T47D (cell line): ENCODE data around the gene FOXP2.
"Not testable (repeated sequence)": the region's sequence is repeated elsewhere in the genome, so short reads cannot be mapped to it uniquely, and the experiment has no call there.

Source experiments
- DNase-seq, 2 experiments: peaks; one replicate each; pipeline versions ENCODE4 v3.0.0 to v3.0.0-alpha.2; 2011 to 2012; ENCODE audit warnings: low read depth in 1 of 2, low spot score in 1 of 2
- JUND ChIP-seq: IDR thresholded peaks from 2 replicates; pipeline ENCODE4 v1.6.1; 2012; ENCODE audit warnings: low read depth
- in situ Hi-C: cut with HindIII; loops from 2 replicates; pipeline ENCODE4 v1.10.0; 2016; ENCODE audit warnings: low sequenced_read_pairs, low pct_unique_long_range_greater_than_20kb

Gene FOXP2

DNA sequence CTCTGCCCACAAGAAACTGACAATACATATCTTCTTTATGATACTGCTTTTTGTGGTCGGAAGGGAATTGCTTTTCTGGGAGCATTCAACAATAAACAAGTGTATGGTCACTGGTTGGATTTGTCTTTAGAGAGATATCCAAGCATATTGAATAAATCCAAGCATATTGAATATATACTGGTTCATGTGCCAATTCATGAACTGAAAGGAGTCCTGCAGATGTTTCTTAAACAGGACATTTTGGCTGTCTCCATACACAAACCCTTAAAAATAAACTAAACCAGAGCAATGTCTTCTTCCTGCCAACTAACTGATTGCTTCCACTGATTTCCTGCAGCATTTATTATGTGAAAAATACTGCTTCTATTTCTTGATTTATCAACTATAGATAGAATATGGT, 173.9 kb downstream of the FOXP2 start:
- DNase-seq: no peak
- TF ChIP-seq JUND: no peak
- in situ Hi-C loops: no loop called here

- no peak for TF ChIP-seq JUND
- no peak for DNase-seq
- in situ Hi-C loops: no loop called here
Measured at GRCh38 chr7:114589436-114589835, 174.8 kb downstream of the FOXP2 start.

DNA sequence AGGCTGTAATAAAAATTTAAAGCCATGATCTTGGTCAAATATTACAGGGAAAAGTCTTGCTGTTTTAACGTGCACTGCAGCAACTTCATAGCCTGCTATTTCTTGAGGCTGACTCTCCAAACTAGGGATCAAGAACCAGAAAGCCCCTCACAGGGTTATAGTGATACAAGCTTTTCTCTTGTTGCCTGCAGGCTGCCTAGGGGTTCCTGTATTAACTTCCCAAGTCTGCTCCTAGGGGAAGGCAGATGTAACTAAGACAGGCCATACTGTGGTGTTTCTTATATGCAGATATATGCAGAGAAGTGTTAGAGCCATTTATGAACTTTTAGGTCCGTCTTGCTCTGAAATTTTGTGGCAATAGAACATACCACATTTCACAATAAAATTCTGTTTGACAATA, 175.7 kb downstream of the FOXP2 start:
- no peak for TF ChIP-seq JUND
- in situ Hi-C loops: no loop called here
- no peak for DNase-seq

DNA sequence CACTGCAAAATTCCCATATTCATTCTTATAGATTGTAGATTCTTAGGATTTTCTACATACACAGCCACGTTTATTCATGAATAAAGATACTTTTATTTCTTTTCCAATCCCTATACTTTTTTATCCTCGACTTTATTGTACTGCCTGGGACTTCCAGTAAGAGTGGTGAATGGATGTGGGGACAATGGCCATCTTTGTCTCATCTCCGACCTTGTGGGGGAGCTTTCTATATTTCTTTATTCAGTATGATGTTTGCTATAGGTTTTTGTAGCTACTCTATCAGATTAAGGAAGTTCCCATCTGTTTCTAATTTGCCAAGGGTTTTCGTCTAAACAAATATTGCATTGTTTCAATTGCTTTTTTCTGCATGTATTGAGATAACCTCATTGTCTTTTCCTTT, 184.3 kb downstream of the FOXP2 start:
- TF ChIP-seq JUND: no peak
- in situ Hi-C loops: no loop called here
- DNase-seq: no peak

- no peak for DNase-seq
- no peak for TF ChIP-seq JUND
- in situ Hi-C loops: no loop called here
Measured at GRCh38 chr7:114606100-114606499, 191.5 kb downstream of the FOXP2 start.

DNA sequence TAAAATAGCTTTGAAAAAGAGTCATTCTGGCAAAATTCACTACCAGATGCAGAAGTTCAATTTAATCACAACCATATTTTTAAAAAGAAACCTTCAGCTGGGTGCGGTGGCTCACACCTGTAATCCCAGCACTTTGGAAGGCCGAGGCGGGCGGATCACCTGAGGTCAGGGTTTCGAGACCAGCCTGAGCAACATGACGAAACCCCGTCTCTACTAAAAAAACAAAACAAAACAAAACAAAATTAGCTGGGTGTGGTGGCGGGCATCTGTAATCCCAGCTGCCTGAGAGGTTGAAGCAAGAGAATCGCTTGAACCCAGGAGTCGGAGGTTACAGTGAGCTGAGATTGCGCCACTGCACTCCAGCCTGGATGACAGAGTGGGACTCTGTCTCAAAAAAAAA, 194.2 kb downstream of the FOXP2 start:
- in situ Hi-C loops, DNase-seq: not testable (repeated sequence)

GRCh38 chr7:114620208-114620607, 205.6 kb downstream of the FOXP2 start:
- DNase-seq: no peak
- TF ChIP-seq JUND: no peak
- in situ Hi-C loops: no loop called here

DNA sequence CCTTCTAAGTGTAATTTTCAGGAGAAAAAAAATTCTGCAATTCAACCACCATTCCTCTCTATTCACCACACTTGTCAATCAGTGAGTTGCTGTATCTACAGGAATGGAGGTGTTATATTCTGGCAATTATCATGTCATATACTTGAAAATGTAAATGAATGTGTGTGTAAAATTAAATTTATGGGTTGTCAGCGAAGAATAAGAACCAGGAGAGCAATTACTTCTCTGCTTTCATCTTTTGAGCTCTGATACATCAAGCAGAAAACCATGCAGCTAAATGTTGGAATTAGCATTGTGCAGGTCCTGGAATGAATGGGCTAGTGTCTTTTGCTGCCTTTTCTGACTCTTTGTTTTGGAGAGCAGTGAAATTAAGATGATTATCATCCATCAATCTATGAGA, 207.6 kb downstream of the FOXP2 start:
- DNase-seq: no peak
- in situ Hi-C loops: no loop called here
- TF ChIP-seq JUND: no peak

DNA sequence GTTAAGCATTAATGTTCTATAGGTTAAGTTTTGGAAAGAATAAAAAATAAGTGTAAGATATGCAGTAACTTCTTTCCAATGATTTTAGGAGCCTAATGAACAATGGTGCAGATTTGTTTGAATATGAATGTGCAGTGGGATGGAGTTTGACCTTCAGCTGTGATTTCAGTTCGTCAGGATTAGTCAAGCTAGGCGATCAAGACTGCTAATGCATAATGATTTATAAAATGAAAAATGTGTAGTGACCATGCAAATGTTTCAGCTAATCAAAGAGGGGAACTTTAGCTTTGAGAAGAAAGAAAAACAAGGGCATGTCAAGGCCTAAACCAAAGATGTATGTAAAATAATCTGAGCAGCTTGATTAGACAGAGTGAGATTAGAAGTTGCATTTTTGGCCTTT, 208.5 kb downstream of the FOXP2 start:
- DNase-seq: no peak
- in situ Hi-C loops: no loop called here
- TF ChIP-seq JUND: no peak

DNA sequence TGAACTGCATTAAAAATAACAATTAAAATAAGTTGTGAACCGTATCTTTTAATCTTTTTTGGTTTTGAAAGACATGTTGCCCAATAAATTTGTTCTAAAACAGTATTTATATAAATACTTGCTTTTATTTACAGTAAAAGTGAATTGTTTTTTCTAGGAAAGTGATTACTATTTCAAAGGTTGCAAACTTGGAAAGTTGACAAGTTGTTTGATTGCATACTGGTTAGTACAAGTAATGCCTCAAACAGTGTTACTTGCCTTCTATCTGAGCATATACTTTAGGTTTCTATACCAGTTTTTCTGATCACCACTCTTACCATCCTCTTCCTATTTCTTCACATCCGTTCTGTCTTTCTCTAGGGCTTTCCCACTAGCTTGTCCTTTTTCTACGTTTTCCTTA, 212.6 kb downstream of the FOXP2 start:
- in situ Hi-C loops: no loop called here
- no peak for TF ChIP-seq JUND
- DNase-seq: no peak

DNA sequence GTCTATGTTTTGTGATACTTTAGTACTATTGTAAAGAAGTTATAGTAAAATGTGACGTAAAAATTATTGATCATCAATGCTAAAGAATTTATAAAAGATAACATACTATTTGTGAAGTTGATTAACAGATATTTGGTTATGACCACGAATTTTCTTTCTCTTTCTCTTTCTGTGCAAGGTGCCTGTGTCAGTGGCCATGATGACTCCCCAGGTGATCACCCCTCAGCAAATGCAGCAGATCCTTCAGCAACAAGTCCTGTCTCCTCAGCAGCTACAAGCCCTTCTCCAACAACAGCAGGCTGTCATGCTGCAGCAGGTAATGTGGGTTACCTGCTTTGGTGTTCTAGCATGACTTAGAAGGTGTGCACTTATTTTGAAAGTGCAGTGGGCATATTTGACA, 213.7 kb downstream of the FOXP2 start:
- no peak for TF ChIP-seq JUND
- in situ Hi-C loops: no loop called here

DNA sequence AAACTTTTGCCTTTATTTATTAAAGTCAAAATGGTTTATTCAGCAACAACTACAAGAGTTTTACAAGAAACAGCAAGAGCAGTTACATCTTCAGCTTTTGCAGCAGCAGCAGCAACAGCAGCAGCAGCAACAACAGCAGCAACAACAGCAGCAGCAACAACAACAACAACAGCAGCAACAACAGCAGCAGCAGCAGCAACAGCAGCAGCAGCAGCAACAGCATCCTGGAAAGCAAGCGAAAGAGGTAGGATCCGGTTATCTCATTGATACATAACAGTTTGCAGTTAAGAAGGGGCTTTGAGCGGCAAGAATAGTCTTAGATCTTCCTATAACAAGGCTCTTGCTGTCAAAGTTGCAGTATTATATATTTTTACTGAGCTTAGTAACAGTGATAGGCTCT, 215.1 kb downstream of the FOXP2 start:
- no peak for DNase-seq
- no peak for TF ChIP-seq JUND
- in situ Hi-C loops: no loop called here

More for the DNA sequence above, 213.7 kb downstream of the FOXP2 start:
- DNase-seq: no peak

DNA sequence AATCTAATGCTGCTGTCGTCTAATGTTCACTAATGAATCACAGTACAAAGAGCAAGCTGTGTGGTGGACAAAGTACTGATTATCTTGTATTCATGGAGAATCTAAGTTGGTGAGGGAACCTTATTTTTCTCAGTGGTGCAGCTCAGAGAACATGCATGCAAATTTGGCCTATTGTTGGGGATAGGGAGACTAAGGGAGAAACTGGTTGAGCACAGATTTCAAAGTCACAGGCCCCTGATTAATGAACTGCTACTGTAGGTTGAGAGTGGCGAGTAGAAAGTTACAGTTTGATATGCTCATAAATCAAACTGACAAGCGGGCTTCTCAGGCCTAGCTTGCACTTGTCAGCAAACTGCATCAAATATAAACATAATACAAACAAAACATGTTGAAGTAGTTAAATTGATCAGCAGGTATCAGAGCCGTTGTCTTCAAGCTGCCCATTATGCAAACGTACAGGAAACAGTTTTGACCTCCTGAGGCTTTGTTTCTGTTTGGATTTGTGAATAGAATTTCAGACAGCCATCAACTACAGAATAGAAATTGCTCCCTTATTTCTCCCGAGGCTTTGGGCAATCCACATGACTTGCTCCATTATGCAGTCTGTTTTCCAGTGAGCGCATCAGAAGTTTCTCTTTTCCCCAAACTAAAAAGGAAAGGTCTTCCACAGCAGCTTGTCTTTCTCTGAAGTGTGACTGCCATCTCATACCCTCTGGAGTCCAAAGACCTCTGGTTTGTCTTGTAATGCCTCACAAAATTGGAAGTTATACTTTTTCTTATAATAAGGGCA, 215.8 kb downstream of the FOXP2 start:
- no peak for TF ChIP-seq JUND
- DNase-seq: no peak
- in situ Hi-C loops: no loop called here

DNA sequence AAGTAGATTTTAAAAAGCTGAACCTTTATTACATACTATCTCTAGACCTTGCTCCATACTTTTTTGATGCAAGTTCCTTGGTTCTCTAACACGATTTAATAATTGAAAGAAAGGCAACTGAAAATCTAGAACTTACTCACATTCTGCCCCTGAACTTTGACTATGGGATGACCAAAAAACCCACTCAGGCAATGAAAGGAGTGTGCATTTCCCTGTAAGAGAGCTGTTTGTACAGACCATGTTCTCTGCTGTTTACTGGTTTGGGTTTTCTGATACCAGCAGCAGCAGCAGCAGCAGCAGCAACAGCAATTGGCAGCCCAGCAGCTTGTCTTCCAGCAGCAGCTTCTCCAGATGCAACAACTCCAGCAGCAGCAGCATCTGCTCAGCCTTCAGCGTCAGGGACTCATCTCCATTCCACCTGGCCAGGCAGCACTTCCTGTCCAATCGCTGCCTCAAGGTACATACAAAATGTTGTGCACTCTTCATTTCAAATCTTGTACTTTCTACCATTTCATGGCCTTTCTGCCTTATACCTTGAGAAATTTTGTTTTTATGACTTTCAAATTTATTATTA, 216.7 kb downstream of the FOXP2 start:
- no peak for TF ChIP-seq JUND
- no peak for DNase-seq
- in situ Hi-C loops: no loop called here
